H1 (cell line): Measurements from ENCODE around the gene KLHL5. TPM values are rescaled to one million over a fixed set of nuclear protein-coding genes. Genes with fewer than 3 reads are reported as not detected.

Experiments
- CHD7 ChIP-seq: fragments of 300-600 bp; sonication (generic); IDR thresholded peaks from 2 replicates; pipeline ENCODE4 v1.7.1; 2012; ENCODE audit warnings: low read length, moderate library complexity, mild to moderate bottlenecking, inconsistent platforms; ENCODE audit not compliant: insufficient replicate concordance
- KDM4A ChIP-seq: IDR thresholded peaks from one replicate; pipeline ENCODE4 v1.7.1; 2012; ENCODE audit warnings: low read depth, mild to moderate bottlenecking, moderate library complexity, low read length, inconsistent platforms; ENCODE audit not compliant: severe bottlenecking
- POLR2AphosphoS5 ChIP-seq: IDR thresholded peaks from 2 replicates; pipeline ENCODE4 v1.6.1; 2011; ENCODE audit warnings: low read depth, low read length
- polyA plus RNA-seq, 7 experiments: library from polyadenylated mRNA; depleted of rRNA in 3 of 7; stranded (reverse) in 5 of 7; unstranded in 2 of 7; fragments of >200 nt in 5 of 7; fragments of 200-250 nt in 2 of 7; gene quantifications; 1 replicate in 5 of 7; 2 replicates in 1 of 7; 4 replicates in 1 of 7; pipeline versions ENCODE4 v1.2.1 to v1.2.3, GENCODE V29; 2011 to 2013; ENCODE audit warnings: missing spikeins in 2 of 7, mixed read lengths in 2 of 7
- total RNA-seq: library from RNA; stranded (reverse); fragmentation: NEBNext Ultra II Directional; extraction: Animal tissue kit (Norgen Biotek cat#: 25700); gene quantifications from 2 replicates; pipeline ENCODE4 v1.2.1, GENCODE V29; 2021

KLHL5 gene
- total and polyA plus RNA-seq, 2 of the 8 experiments (the other 6 are each of a cell fraction or from before 2014, with no cell fraction given): 13.0 to 23.6 TPM

GRCh38 chr4:39062770-39063097, 702 bp downstream of the KLHL5 start (continued):
- TF ChIP-seq POLR2AphosphoS5 (no peak), CHD7 (no peak), KDM4A (no peak)
